ENCODE measurements around the gene EXOC6B. TPM values are rescaled to one million over a fixed set of nuclear protein-coding genes. Genes with fewer than 3 reads are reported as not detected.

The EXOC6B gene
- total and polyA plus RNA-seq, 5 donors: 17.5 to 127 (median 117) TPM

GRCh38 chr2:72828840-72829507, 3.1 kb upstream of the EXOC6B start:
- ATAC-seq (no peak), DNase-seq (no peak)
- H3K27ac ChIP-seq (ENCODE audit: low read length): no peak overlapping the region
- no peaks in the 10 kb centered on the region for H3K27me3 ChIP-seq (ENCODE audit: control insufficient read depth, insufficient read depth)
- H3K9me3 ChIP-seq (ENCODE audit: control insufficient read depth, low read length): no peaks in the 10 kb centered on the region
- H3K4me3 ChIP-seq (ENCODE audit: low read length): no peak overlapping the region
- 80% methylated on average over 6 of the region's 6 CpGs for WGBS
- intact Hi-C loops (cut with DNase I): loop anchor here in 2 of 4 donors (5.0 to 10.0 kb wide), 2 partner anchors 54 to 57 kb away; no protein-coding TSS in a partner anchor
- H3K4me1 ChIP-seq (ENCODE audit: control insufficient read depth, insufficient read depth, low read length): peaks cover 2% of the 10 kb centered on the region

- no peak for ATAC-seq
- Histone ChIP-seq H3K4me1 (ENCODE audit: control insufficient read depth, insufficient read depth, low read length) (peaks cover 2% of the 10 kb centered on the region), H3K27me3 (ENCODE audit: control insufficient read depth, insufficient read depth) (no peaks in the 10 kb centered on the region), H3K27ac (ENCODE audit: low read length) (no peak overlapping the region), H3K4me3 (ENCODE audit: low read length) (no peak overlapping the region), H3K9me3 (ENCODE audit: control insufficient read depth, low read length) (no peaks in the 10 kb centered on the region)
- WGBS: 44% methylated on average over 5 of the region's 5 CpGs
- intact Hi-C loops (cut with DNase I): loop anchor here in 2 of 4 donors (5.0 to 10.0 kb wide), 2 partner anchors 53 to 56 kb away; no protein-coding TSS in a partner anchor
- no peak for DNase-seq
Observed at GRCh38 chr2:72827966-72828646, 2.3 kb upstream of the EXOC6B start.

- ATAC-seq: no peak
- no peak for DNase-seq
- Histone ChIP-seq H3K4me3 (ENCODE audit: low read length) (no peak overlapping the region), H3K9me3 (ENCODE audit: control insufficient read depth, low read length) (no peaks in the 10 kb centered on the region), H3K27ac (ENCODE audit: low read length) (no peak overlapping the region), H3K27me3 (ENCODE audit: control insufficient read depth, insufficient read depth) (no peaks in the 10 kb centered on the region), H3K4me1 (ENCODE audit: control insufficient read depth, insufficient read depth, low read length) (peaks cover 2% of the 10 kb centered on the region)
- intact Hi-C loops (cut with DNase I): loop anchor here in 2 of 4 donors (5.0 to 10.0 kb wide), 2 partner anchors 53 to 55 kb away; no protein-coding TSS in a partner anchor
- 89% methylated on average over 1 of the region's 1 CpG for WGBS
Observed at GRCh38 chr2:72827487-72827886, 1.7 kb upstream of the EXOC6B start.

- no peak for DNase-seq
- Histone ChIP-seq H3K27ac (ENCODE audit: low read length) (no peak overlapping the region), H3K4me1 (ENCODE audit: control insufficient read depth, insufficient read depth, low read length) (peaks cover 2% of the 10 kb centered on the region), H3K4me3 (ENCODE audit: low read length) (no peak overlapping the region), H3K9me3 (ENCODE audit: control insufficient read depth, low read length) (no peaks in the 10 kb centered on the region), H3K27me3 (ENCODE audit: control insufficient read depth, insufficient read depth) (no peaks in the 10 kb centered on the region)
- 63% methylated on average over 10 of the region's 10 CpGs for WGBS
- intact Hi-C loops (cut with DNase I): loop anchor here in 2 of 4 donors (5.0 to 10.0 kb wide), 2 partner anchors 51 to 54 kb away; no protein-coding TSS in a partner anchor
- ATAC-seq: no peak
Observed at GRCh38 chr2:72826156-72826477, 284 bp upstream of the EXOC6B start.

- H3K4me1 ChIP-seq (ENCODE audit: control insufficient read depth, insufficient read depth, low read length): peaks cover 2% of the 10 kb centered on the region
- H3K27ac ChIP-seq (ENCODE audit: low read length): peak overlapping the region; percentile 69
- H3K27me3 ChIP-seq (ENCODE audit: control insufficient read depth, insufficient read depth): no peaks in the 10 kb centered on the region
- ATAC-seq: peak in 1 of 2 donors; percentile 23
- H3K4me3 ChIP-seq (ENCODE audit: low read length): peak overlapping the region; percentile 68
- no peak for DNase-seq
- intact Hi-C loops (cut with DNase I): loop anchor here in 1 of 4 donors (10.0 kb wide), 1 partner anchor 50 kb away; no protein-coding TSS in a partner anchor
- no peaks in the 10 kb centered on the region for H3K9me3 ChIP-seq (ENCODE audit: control insufficient read depth, low read length)
- 60% methylated on average over 4 of the region's 4 CpGs for WGBS
Observed at GRCh38 chr2:72824224-72824842, 1.5 kb downstream of the EXOC6B start.

GRCh38 chr2:72822794-72823193, 3.0 kb downstream of the EXOC6B start:
- 54% methylated on average over 2 of the region's 2 CpGs for WGBS
- no peak overlapping the region for H3K4me3 ChIP-seq (ENCODE audit: low read length)
- no peak overlapping the region for H3K27ac ChIP-seq (ENCODE audit: low read length)
- ATAC-seq: no peak
- no peaks in the 10 kb centered on the region for H3K27me3 ChIP-seq (ENCODE audit: control insufficient read depth, insufficient read depth)
- no peak for DNase-seq
- intact Hi-C loops (cut with DNase I): loop anchor here in 1 of 4 donors (10.0 kb wide), 1 partner anchor 48 kb away; no protein-coding TSS in a partner anchor
- no peaks in the 10 kb centered on the region for H3K9me3 ChIP-seq (ENCODE audit: control insufficient read depth, low read length)
- H3K4me1 ChIP-seq (ENCODE audit: control insufficient read depth, insufficient read depth, low read length): peaks cover 2% of the 10 kb centered on the region

GRCh38 chr2:72821983-72822382, 3.9 kb downstream of the EXOC6B start:
- intact Hi-C loops (cut with DNase I): loop anchor here in 1 of 4 donors (10.0 kb wide), 1 partner anchor 47 kb away; no protein-coding TSS in a partner anchor
- ATAC-seq: no peak
- H3K4me3 ChIP-seq (ENCODE audit: low read length): peak overlapping the region; percentile 12
- no peak overlapping the region for H3K27ac ChIP-seq (ENCODE audit: low read length)
- DNase-seq: no peak
- H3K27me3 ChIP-seq (ENCODE audit: control insufficient read depth, insufficient read depth): no peaks in the 10 kb centered on the region
- peaks cover 2% of the 10 kb centered on the region for H3K4me1 ChIP-seq (ENCODE audit: control insufficient read depth, insufficient read depth, low read length)
- no peaks in the 10 kb centered on the region for H3K9me3 ChIP-seq (ENCODE audit: control insufficient read depth, low read length)

- H3K27ac ChIP-seq (ENCODE audit: low read length): no peak overlapping the region
- H3K9me3 ChIP-seq (ENCODE audit: control insufficient read depth, low read length): no peaks in the 10 kb centered on the region
- DNase-seq (no peak), ATAC-seq (no peak)
- H3K27me3 ChIP-seq (ENCODE audit: control insufficient read depth, insufficient read depth): no peaks in the 10 kb centered on the region
- H3K4me1 ChIP-seq (ENCODE audit: control insufficient read depth, insufficient read depth, low read length): peaks cover 2% of the 10 kb centered on the region
- 79% methylated on average over 3 of the region's 3 CpGs for WGBS
- intact Hi-C loops (cut with DNase I): loop anchor here in 1 of 4 donors (10.0 kb wide), 1 partner anchor 46 kb away; no protein-coding TSS in a partner anchor
- no peak overlapping the region for H3K4me3 ChIP-seq (ENCODE audit: low read length)
Observed at GRCh38 chr2:72821118-72821517, 4.7 kb downstream of the EXOC6B start.

GRCh38 chr2:72819501-72819900, 6.3 kb downstream of the EXOC6B start:
- Histone ChIP-seq H3K4me3 (ENCODE audit: low read length) (no peak overlapping the region), H3K27me3 (ENCODE audit: control insufficient read depth, insufficient read depth) (no peaks in the 10 kb centered on the region), H3K4me1 (ENCODE audit: control insufficient read depth, insufficient read depth, low read length) (peaks cover 2% of the 10 kb centered on the region), H3K9me3 (ENCODE audit: control insufficient read depth, low read length) (no peaks in the 10 kb centered on the region), H3K27ac (ENCODE audit: low read length) (no peak overlapping the region)
- DNase-seq (no peak), ATAC-seq (no peak)
- intact Hi-C loops (cut with DNase I): no loop called here

- DNase-seq: no peak
- 95% methylated on average over 13 of the region's 13 CpGs for WGBS
- intact Hi-C loops (cut with DNase I): no loop called here
- Histone ChIP-seq H3K27ac (ENCODE audit: low read length) (no peak overlapping the region), H3K27me3 (ENCODE audit: control insufficient read depth, insufficient read depth) (no peaks in the 10 kb centered on the region), H3K4me3 (ENCODE audit: low read length) (no peak overlapping the region), H3K9me3 (ENCODE audit: control insufficient read depth, low read length) (no peaks in the 10 kb centered on the region), H3K4me1 (ENCODE audit: control insufficient read depth, insufficient read depth, low read length) (peaks cover 1% of the 10 kb centered on the region)
- no peak for ATAC-seq
Observed at GRCh38 chr2:72815655-72816278, 10.1 kb downstream of the EXOC6B start.
